SK-N-SH treated with all-trans-retinoic acid at 6 μM for 48 hours (cell line): ENCODE measurements around the gene PRMT5.

Experiments used
- ATAC-seq: fragments of 200-7000 bp; cut with Tn5 transposase; 3 replicates; pipeline ENCODE4 v1.9.1; 2020; ENCODE audit warnings: mild to moderate bottlenecking, moderate library complexity
- ARNTL ChIP-seq: fragments of 450-650 bp; formaldehyde crosslinking; IDR thresholded peaks from 2 replicates; pipeline ENCODE4 v1.5.0; 2020; ENCODE audit warnings: low read depth, mild to moderate bottlenecking, moderate library complexity, borderline replicate concordance
- BACH2 ChIP-seq: fragments of 250-450 bp; sonication (Bioruptor Pico); IDR thresholded peaks from 2 replicates; pipeline ENCODE4 v1.9.0; 2021; ENCODE audit warnings: mild to moderate bottlenecking, borderline replicate concordance
- CSDC2 ChIP-seq: fragments of 250-450 bp; sonication (Bioruptor Pico); IDR thresholded peaks from 2 replicates; pipeline ENCODE4 v1.5.0; 2020; ENCODE audit warnings: mild to moderate bottlenecking, moderate library complexity
- ESRRG ChIP-seq: fragments of 250-450 bp; sonication (Bioruptor Pico); IDR thresholded peaks from 2 replicates; pipeline ENCODE4 v1.6.1; 2021; ENCODE audit warnings: mild to moderate bottlenecking
- GLIS3 ChIP-seq: fragments of 250-450 bp; sonication (Bioruptor Pico); IDR thresholded peaks from 2 replicates; pipeline ENCODE4 v1.5.0; 2020; ENCODE audit warnings: mild to moderate bottlenecking, moderate library complexity
- ISL1 ChIP-seq: fragments of 250-450 bp; sonication (Bioruptor Pico); IDR thresholded peaks from 2 replicates; pipeline ENCODE4 v2.1.2; 2022; ENCODE audit warnings: mild to moderate bottlenecking, moderate library complexity
- PPARA ChIP-seq: fragments of 250-450 bp; sonication (Bioruptor Pico); IDR thresholded peaks from 2 replicates; pipeline ENCODE4 v1.5.0; 2020; ENCODE audit warnings: mild to moderate bottlenecking, borderline replicate concordance
- SNAI2 ChIP-seq: fragments of 250-450 bp; sonication (Bioruptor Pico); IDR thresholded peaks from 2 replicates; pipeline ENCODE4 v1.5.0; 2020; ENCODE audit warnings: mild to moderate bottlenecking, moderate library complexity
- TOX ChIP-seq: fragments of 250-450 bp; sonication (Bioruptor Pico); IDR thresholded peaks from 2 replicates; pipeline ENCODE4 v1.8.0; 2021; ENCODE audit warnings: mild to moderate bottlenecking, moderate library complexity, borderline replicate concordance
- ZC3H10 ChIP-seq: fragments of 250-450 bp; sonication (Bioruptor Pico); IDR thresholded peaks from 2 replicates; pipeline ENCODE4 v1.5.1; 2021; ENCODE audit warnings: mild to moderate bottlenecking, moderate library complexity
- ZFP3 ChIP-seq: fragments of 250-450 bp; sonication (Bioruptor Pico); IDR thresholded peaks from 2 replicates; pipeline ENCODE4 v1.5.0; 2020; ENCODE audit warnings: mild to moderate bottlenecking, moderate library complexity
- ZFP30 ChIP-seq: fragments of 450-650 bp; formaldehyde crosslinking; IDR thresholded peaks from 2 replicates; pipeline ENCODE4 v1.5.0; 2022; ENCODE audit warnings: mild to moderate bottlenecking, moderate library complexity
- ZNF565 ChIP-seq: fragments of 450-650 bp; formaldehyde crosslinking; conservative IDR thresholded peaks from 2 replicates; pipeline ENCODE4 v1.5.0; 2020; ENCODE audit warnings: low read depth, mild to moderate bottlenecking, moderate library complexity
- ZNF70 ChIP-seq: fragments of 450-650 bp; formaldehyde crosslinking; IDR thresholded peaks from 2 replicates; pipeline ENCODE4 v1.5.0; 2020; ENCODE audit warnings: mild to moderate bottlenecking, moderate library complexity
- ZNF8 ChIP-seq: fragments of 450-650 bp; formaldehyde crosslinking; IDR thresholded peaks from 2 replicates; pipeline ENCODE4 v1.5.0; 2020; ENCODE audit warnings: mild to moderate bottlenecking, moderate library complexity
- TF ChIP-seq, protein P1 (sequence below): fragments of 250-450 bp; sonication (Bioruptor Pico); IDR thresholded peaks from 2 replicates; pipeline ENCODE4 v1.8.0; 2020; ENCODE audit warnings: mild to moderate bottlenecking, moderate library complexity, borderline replicate concordance
- TF ChIP-seq, protein P2 (sequence below): fragments of 250-450 bp; sonication (Bioruptor Pico); IDR thresholded peaks from 2 replicates; pipeline ENCODE4 v1.5.1; 2021; ENCODE audit warnings: mild to moderate bottlenecking, moderate library complexity
- TF ChIP-seq, protein P3 (sequence below): fragments of 250-450 bp; sonication (Bioruptor Pico); IDR thresholded peaks from 2 replicates; pipeline ENCODE4 v1.8.0; 2021; ENCODE audit warnings: low read depth, mild to moderate bottlenecking, moderate library complexity, borderline replicate concordance
- TF ChIP-seq, protein P4 (sequence below): fragments of 250-450 bp; sonication (Bioruptor Pico); IDR thresholded peaks from 2 replicates; pipeline ENCODE4 v1.5.1; 2020; ENCODE audit warnings: low read depth, mild to moderate bottlenecking, moderate library complexity

Gene PRMT5

DNA sequence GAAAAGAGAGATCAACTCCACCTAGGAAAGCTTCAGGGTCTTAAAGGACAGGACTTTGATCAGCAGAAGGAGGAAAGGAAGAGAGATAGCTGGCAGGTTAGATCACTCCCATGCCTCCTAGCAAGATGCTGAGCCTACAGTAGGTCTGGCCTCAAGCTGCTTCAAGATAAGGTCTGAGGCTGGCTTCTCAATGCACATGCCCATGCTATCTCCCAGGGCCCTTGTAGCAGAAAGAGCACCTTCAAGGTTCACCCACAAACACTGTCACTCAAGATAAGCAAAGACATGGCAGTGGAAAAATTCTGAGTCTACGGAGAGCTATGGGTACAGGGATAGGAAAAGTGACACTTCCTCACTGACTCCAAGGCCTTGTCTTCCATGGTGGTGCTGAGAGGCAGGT lies 31.8 kb downstream of the PRMT5 start (continued):
- TF ChIP-seq, protein P1, sequence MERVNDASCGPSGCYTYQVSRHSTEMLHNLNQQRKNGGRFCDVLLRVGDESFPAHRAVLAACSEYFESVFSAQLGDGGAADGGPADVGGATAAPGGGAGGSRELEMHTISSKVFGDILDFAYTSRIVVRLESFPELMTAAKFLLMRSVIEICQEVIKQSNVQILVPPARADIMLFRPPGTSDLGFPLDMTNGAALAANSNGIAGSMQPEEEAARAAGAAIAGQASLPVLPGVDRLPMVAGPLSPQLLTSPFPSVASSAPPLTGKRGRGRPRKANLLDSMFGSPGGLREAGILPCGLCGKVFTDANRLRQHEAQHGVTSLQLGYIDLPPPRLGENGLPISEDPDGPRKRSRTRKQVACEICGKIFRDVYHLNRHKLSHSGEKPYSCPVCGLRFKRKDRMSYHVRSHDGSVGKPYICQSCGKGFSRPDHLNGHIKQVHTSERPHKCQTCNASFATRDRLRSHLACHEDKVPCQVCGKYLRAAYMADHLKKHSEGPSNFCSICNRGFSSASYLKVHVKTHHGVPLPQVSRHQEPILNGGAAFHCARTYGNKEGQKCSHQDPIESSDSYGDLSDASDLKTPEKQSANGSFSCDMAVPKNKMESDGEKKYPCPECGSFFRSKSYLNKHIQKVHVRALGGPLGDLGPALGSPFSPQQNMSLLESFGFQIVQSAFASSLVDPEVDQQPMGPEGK (CRISPR knock-in tag), result no peak
- no peak for TF ChIP-seq ZNF565 (CRISPR knock-in tag)
- TF ChIP-seq, protein P2, sequence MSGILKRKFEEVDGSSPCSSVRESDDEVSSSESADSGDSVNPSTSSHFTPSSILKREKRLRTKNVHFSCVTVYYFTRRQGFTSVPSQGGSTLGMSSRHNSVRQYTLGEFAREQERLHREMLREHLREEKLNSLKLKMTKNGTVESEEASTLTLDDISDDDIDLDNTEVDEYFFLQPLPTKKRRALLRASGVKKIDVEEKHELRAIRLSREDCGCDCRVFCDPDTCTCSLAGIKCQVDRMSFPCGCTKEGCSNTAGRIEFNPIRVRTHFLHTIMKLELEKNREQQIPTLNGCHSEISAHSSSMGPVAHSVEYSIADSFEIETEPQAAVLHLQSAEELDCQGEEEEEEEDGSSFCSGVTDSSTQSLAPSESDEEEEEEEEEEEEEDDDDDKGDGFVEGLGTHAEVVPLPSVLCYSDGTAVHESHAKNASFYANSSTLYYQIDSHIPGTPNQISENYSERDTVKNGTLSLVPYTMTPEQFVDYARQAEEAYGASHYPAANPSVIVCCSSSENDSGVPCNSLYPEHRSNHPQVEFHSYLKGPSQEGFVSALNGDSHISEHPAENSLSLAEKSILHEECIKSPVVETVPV, result no peak
- TF ChIP-seq, protein P3, sequence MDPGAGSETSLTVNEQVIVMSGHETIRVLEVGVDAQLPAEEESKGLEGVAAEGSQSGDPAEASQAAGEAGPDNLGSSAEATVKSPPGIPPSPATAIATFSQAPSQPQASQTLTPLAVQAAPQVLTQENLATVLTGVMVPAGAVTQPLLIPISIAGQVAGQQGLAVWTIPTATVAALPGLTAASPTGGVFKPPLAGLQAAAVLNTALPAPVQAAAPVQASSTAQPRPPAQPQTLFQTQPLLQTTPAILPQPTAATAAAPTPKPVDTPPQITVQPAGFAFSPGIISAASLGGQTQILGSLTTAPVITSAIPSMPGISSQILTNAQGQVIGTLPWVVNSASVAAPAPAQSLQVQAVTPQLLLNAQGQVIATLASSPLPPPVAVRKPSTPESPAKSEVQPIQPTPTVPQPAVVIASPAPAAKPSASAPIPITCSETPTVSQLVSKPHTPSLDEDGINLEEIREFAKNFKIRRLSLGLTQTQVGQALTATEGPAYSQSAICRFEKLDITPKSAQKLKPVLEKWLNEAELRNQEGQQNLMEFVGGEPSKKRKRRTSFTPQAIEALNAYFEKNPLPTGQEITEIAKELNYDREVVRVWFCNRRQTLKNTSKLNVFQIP (CRISPR knock-in tag), result no peak

DNA sequence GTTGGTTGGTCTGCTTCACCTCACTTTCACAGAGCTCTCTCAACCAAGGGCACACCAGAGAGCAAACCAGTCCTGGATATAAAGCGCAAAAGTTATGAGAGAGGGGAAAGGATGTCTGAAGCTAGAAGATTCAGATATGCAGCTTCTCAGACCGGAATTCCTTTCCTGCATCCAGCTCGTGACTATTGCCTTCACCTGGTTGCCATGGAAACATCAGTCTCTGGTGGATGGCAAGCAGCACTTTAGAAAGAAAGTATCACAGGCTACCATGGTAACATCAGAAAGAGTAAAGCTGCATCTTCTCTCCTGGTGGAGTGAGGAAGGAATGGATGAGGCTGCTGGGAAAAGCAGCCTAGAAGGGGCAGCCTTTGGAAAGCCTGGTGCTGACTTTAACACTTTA lies 32.4 kb downstream of the PRMT5 start:
- TF ChIP-seq, protein P3 (CRISPR knock-in tag), result no peak
- TF ChIP-seq, protein P4, sequence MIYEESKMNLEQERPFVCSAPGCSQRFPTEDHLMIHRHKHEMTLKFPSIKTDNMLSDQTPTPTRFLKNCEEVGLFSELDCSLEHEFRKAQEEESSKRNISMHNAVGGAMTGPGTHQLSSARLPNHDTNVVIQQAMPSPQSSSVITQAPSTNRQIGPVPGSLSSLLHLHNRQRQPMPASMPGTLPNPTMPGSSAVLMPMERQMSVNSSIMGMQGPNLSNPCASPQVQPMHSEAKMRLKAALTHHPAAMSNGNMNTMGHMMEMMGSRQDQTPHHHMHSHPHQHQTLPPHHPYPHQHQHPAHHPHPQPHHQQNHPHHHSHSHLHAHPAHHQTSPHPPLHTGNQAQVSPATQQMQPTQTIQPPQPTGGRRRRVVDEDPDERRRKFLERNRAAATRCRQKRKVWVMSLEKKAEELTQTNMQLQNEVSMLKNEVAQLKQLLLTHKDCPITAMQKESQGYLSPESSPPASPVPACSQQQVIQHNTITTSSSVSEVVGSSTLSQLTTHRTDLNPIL (CRISPR knock-in tag), result no peak
- TF ChIP-seq ZFP30 (CRISPR knock-in tag), result no peak
- no peak for TF ChIP-seq ISL1 (CRISPR knock-in tag)
- TF ChIP-seq PPARA (CRISPR knock-in tag), result no peak
- TF ChIP-seq ZNF565 (CRISPR knock-in tag), result no peak
- no peak for TF ChIP-seq ARNTL (CRISPR knock-in tag)
- no peak for TF ChIP-seq BACH2 (CRISPR knock-in tag)
- TF ChIP-seq ZNF8 (CRISPR knock-in tag), result no peak
- TF ChIP-seq ZNF70 (CRISPR knock-in tag), result no peak
- no peak for TF ChIP-seq TOX (CRISPR knock-in tag)
- ATAC-seq, result no peak

DNA sequence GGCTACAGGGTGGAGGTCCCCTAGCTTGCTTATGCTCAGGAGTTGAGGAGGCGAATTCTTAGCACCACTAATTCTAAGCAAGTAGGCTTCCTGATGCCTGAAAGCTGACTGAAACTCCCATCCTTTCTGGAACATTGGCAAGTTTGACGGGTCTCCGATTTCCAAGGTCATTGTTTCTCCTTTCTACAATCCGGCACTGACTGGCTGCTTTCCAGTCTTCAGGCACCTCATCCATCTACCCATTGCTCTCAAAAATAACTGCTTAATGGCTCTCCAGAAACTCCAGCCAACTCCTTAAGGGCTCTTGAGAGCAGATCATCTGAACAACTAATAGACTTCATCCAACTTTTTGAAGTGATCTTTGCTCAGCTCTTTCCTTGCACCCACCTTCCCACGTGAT lies 32.8 kb downstream of the PRMT5 start:
- TF ChIP-seq CSDC2 (CRISPR knock-in tag), result no peak
- TF ChIP-seq, protein P3 (CRISPR knock-in tag), result no peak
- TF ChIP-seq ISL1 (CRISPR knock-in tag), result no peak
- TF ChIP-seq ESRRG (CRISPR knock-in tag), result no peak
- TF ChIP-seq ZFP3 (CRISPR knock-in tag), result no peak
- TF ChIP-seq, protein P2, result no peak
- TF ChIP-seq SNAI2 (CRISPR knock-in tag), result no peak
- no peak for TF ChIP-seq ZC3H10 (CRISPR knock-in tag)
- TF ChIP-seq ZNF70 (CRISPR knock-in tag), result no peak
- no peak for TF ChIP-seq BACH2 (CRISPR knock-in tag)
- TF ChIP-seq, protein P1 (CRISPR knock-in tag), result no peak
- TF ChIP-seq GLIS3 (CRISPR knock-in tag), result no peak
- TF ChIP-seq ZNF565 (CRISPR knock-in tag), result no peak
- TF ChIP-seq, all 23 proteins: peak for 0
- ATAC-seq, result no peak
